GM20431 (cell line): Measurements from ENCODE around the gene RNPEPL1.

Experiments
- in situ Hi-C: fragments of 300-500 bp; cut with MseI, MboI; formaldehyde crosslinking; loops from one replicate; pipeline ENCODE4 v1.15.0; 2020; ENCODE audit warnings: low sequenced_read_pairs; ENCODE audit not compliant: unreplicated experiment

RNPEPL1 gene

GRCh38 chr2:240619506-240620148 lies 51.3 kb downstream of the RNPEPL1 start:
- in situ Hi-C loops, result no loop called here

- in situ Hi-C loops, result no loop called here
Observed at GRCh38 chr2:240620149-240620731, 52.0 kb downstream of the RNPEPL1 start.

- in situ Hi-C loops, result no loop called here
Observed at GRCh38 chr2:240620859-240621258, 52.6 kb downstream of the RNPEPL1 start.

DNA sequence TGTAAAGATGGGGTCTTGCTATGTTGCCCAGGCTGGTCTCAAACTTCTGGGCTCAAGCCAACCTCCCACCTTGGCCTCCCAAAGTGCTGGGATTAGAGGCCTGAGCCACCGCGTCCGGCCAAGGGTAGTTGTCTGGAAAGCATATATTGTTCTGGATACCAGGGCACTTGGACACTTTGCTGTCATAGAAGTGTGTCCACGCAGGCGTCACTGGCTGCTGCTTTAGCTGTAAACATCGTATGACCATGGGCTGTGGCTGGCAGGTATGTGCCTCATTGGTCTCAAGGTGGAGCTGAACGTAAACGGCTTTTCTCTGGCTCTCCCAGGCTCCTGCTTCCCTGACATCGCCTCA lies 53.8 kb downstream of the RNPEPL1 start:
- in situ Hi-C loops, result no loop called here

- in situ Hi-C loops, result no loop called here
Observed at GRCh38 chr2:240622531-240623235, 54.4 kb downstream of the RNPEPL1 start.

- in situ Hi-C loops, result no loop called here
Observed at GRCh38 chr2:240623531-240624010, 55.3 kb downstream of the RNPEPL1 start.

GRCh38 chr2:240624011-240624949 lies 56.0 kb downstream of the RNPEPL1 start:
- in situ Hi-C loops, result no loop called here

DNA sequence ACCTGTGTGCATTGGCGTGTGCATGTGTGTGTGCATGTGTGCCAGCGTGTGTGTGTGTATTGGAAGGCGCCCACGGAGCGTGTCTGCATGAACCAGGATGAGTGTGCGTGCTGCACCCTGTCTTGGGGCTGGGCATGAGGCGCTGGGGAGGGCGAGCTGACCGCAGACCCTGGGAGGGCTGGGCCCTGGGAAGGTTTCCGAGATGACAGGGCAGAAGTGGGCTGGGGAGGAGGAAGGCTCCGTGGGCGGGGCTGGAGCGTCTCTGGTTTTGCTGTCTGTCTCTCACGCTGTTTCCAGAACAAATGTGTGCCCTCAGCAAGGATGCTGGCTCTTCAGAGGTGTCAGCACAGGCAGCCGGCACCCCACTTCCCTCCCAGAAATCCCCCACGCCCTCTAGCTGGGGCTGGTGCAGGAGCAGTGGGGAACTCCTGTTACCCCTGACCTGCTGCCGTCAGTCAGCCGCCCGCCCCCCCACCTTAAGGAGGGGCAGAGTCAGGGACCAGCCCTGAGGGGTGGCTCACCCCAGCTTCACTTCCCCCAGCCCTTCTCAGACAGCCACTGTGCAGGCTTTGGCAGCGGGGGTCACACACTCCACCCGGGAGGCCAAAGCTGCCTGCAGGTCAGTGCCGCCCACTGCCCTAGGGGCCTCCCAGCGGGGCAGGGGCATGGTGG lies 56.8 kb downstream of the RNPEPL1 start, which contains the start of gene GPR35:
Gene GPR35 (plus strand): TSS at position 531 of the 672 bp plus-strand sequence. CDS start 4,473 bp downstream, outside the sequence.
- in situ Hi-C loops, result no loop called here

DNA sequence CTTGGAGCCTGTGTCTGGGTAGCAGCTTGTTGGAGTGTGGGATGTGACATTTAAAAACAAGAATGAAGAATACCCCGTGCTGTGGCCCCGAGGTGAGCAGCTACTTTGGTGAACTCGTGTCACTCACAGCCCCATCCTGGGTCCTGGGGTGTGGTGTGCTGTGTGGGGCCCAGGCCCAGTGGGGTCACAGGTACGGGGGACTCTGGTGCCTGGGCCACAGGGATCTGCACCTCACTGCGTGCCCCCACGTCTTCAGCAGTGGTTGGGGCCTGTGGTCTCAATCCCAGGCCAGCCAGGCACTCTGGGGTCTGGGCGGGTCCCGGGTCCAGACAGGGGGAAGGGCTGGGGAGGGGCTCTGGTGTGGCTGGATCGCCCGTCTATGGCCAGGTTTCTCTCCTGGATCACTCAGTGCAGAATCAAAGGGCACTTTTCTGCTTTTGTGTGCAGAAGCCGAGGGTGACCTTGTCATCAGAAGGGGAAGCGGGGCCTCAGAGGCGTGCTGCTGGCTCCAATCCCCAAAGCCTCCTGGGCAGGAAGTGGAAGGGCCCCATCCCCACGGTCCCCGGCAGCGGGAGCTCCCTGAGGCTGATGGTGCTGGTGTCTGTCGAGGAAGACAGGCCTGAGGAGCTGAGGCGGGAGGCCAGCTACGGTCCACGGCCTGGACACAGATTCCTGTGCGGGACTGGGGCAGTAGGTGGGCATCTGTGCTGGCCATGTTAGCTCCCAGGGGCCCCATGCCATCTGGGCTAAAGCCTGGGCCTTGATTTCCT lies 58.4 kb downstream of the RNPEPL1 start:
- in situ Hi-C loops, result no loop called here

GRCh38 chr2:240627736-240628506 lies 59.6 kb downstream of the RNPEPL1 start:
- in situ Hi-C loops, result no loop called here

- in situ Hi-C loops, result no loop called here
Observed at GRCh38 chr2:240628507-240628807, 60.2 kb downstream of the RNPEPL1 start.

GRCh38 chr2:240628808-240629618 lies 60.7 kb downstream of the RNPEPL1 start:
- in situ Hi-C loops, result no loop called here

DNA sequence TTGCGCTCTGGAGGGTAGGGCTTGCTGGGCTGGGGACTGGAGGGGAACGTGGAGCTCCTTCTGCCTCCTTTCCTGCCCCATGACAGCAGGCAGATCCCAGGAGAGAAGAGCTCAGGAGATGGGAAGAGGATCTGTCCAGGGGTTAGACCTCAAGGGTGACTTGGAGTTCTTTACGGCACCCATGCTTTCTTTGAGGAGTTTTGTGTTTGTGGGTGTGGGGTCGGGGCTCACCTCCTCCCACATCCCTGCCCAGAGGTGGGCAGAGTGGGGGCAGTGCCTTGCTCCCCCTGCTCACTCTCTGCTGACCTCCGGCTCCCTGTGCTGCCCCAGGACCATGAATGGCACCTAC lies 61.3 kb downstream of the RNPEPL1 start:
- in situ Hi-C loops, result no loop called here

DNA sequence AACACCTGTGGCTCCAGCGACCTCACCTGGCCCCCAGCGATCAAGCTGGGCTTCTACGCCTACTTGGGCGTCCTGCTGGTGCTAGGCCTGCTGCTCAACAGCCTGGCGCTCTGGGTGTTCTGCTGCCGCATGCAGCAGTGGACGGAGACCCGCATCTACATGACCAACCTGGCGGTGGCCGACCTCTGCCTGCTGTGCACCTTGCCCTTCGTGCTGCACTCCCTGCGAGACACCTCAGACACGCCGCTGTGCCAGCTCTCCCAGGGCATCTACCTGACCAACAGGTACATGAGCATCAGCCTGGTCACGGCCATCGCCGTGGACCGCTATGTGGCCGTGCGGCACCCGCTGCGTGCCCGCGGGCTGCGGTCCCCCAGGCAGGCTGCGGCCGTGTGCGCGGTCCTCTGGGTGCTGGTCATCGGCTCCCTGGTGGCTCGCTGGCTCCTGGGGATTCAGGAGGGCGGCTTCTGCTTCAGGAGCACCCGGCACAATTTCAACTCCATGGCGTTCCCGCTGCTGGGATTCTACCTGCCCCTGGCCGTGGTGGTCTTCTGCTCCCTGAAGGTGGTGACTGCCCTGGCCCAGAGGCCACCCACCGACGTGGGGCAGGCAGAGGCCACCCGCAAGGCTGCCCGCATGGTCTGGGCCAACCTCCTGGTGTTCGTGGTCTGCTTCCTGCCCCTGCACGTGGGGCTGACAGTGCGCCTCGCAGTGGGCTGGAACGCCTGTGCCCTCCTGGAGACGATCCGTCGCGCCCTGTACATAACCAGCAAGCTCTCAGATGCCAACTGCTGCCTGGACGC lies 61.9 kb downstream of the RNPEPL1 start:
- in situ Hi-C loops, result no loop called here
